Neural progenitor cell (in vitro differentiated cells): ENCODE measurements around the gene CACNG3.

Experiments used
- EZH2 ChIP-seq: fragments of 200-600 bp; sonication (generic); IDR thresholded peaks from 2 replicates; pipeline ENCODE4 v1.6.1; 2017; ENCODE audit warnings: antibody characterized with exemption, mild to moderate bottlenecking, moderate library complexity
- EZH2phosphoT487 ChIP-seq: fragments of 200-600 bp; sonication (generic); IDR thresholded peaks from 2 replicates; pipeline ENCODE4 v1.6.1; 2017; ENCODE audit warnings: antibody characterized with exemption
- TF ChIP-seq, protein P1 (sequence below): fragments of 200-600 bp; sonication (generic); IDR thresholded peaks from 2 replicates; pipeline ENCODE4 v1.5.1; 2017; ENCODE audit warnings: antibody characterized with exemption, mild to moderate bottlenecking

- TF ChIP-seq, protein P1, sequence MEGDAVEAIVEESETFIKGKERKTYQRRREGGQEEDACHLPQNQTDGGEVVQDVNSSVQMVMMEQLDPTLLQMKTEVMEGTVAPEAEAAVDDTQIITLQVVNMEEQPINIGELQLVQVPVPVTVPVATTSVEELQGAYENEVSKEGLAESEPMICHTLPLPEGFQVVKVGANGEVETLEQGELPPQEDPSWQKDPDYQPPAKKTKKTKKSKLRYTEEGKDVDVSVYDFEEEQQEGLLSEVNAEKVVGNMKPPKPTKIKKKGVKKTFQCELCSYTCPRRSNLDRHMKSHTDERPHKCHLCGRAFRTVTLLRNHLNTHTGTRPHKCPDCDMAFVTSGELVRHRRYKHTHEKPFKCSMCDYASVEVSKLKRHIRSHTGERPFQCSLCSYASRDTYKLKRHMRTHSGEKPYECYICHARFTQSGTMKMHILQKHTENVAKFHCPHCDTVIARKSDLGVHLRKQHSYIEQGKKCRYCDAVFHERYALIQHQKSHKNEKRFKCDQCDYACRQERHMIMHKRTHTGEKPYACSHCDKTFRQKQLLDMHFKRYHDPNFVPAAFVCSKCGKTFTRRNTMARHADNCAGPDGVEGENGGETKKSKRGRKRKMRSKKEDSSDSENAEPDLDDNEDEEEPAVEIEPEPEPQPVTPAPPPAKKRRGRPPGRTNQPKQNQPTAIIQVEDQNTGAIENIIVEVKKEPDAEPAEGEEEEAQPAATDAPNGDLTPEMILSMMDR, result no peak
- TF ChIP-seq EZH2 (no peak), EZH2phosphoT487 (no peak)
These were observed 102.0 kb downstream of the CACNG3 start for GRCh38 chr16:24358117-24358516.
